ENCODE data around the gene INO80C. TPM values are rescaled to one million over a fixed set of nuclear protein-coding genes. Genes with fewer than 3 reads are reported as not detected.

The INO80C gene
- total RNA-seq, 1 donor from 2014 or later, result 31.6 TPM

DNA sequence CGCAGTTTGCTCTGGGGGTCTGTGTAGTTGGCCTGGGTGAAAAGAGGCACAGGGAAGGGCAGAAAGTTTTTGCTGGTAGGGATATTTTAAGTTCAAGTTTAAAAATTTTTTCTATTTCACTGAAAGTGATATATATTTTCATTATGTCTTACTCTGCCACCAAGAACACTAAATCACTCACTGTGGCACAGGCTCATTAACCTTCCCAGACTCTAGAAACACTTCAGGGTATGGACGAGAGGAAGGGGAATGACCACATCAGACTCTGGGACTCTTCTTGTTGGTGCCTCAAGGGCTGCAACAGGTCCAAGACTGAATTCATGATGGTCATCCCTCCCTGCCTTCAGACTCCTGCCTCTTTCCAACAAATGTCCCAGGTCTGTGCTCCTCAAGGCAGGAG is 29.0 kb downstream of the INO80C start:
- TF ChIP-seq CTCF (IDR thresholded peaks at IDR 0.05; ENCODE audit: unreplicated experiment), result no peak
- Mint-ChIP-seq H3K4me1 (ENCODE audit: low read depth) (peaks cover 7% of the 10 kb centered on the region), H3K4me3 (ENCODE audit: low read depth) (no peak overlapping the region), H3K9me3 (ENCODE audit: low read depth) (no peaks in the 10 kb centered on the region), H3K36me3 (ENCODE audit: insufficient read depth) (peaks cover 18% of the 10 kb centered on the region), H3K27ac (no peak overlapping the region), H3K27me3 (no peaks in the 10 kb centered on the region)
- DNase-seq (ENCODE audit: low spot score, unreplicated experiment), result no peak

- H3K4me3 Mint-ChIP-seq (ENCODE audit: low read depth), result no peak overlapping the region
- no peak for TF ChIP-seq CTCF (IDR thresholded peaks at IDR 0.05; ENCODE audit: unreplicated experiment)
- DNase-seq (ENCODE audit: low spot score, unreplicated experiment), result no peak
- H3K27me3 Mint-ChIP-seq, result no peaks in the 10 kb centered on the region
- no peak overlapping the region for H3K27ac Mint-ChIP-seq
- H3K36me3 Mint-ChIP-seq (ENCODE audit: insufficient read depth), result peaks cover 14% of the 10 kb centered on the region
- no peaks in the 10 kb centered on the region for H3K9me3 Mint-ChIP-seq (ENCODE audit: low read depth)
- peaks cover 7% of the 10 kb centered on the region for H3K4me1 Mint-ChIP-seq (ENCODE audit: low read depth)
Observed at GRCh38 chr18:35467624-35468016, 30.1 kb downstream of the INO80C start.

- Mint-ChIP-seq H3K27me3 (no peaks in the 10 kb centered on the region), H3K27ac (no peak overlapping the region), H3K9me3 (ENCODE audit: low read depth) (no peaks in the 10 kb centered on the region), H3K4me1 (ENCODE audit: low read depth) (peaks cover 8% of the 10 kb centered on the region), H3K36me3 (ENCODE audit: insufficient read depth) (peaks cover 8% of the 10 kb centered on the region), H3K4me3 (ENCODE audit: low read depth) (no peak overlapping the region)
- DNase-seq (ENCODE audit: low spot score, unreplicated experiment), result no peak
- TF ChIP-seq CTCF (IDR thresholded peaks at IDR 0.05; ENCODE audit: unreplicated experiment), result no peak
Observed at GRCh38 chr18:35466815-35467623, 30.7 kb downstream of the INO80C start.

DNA sequence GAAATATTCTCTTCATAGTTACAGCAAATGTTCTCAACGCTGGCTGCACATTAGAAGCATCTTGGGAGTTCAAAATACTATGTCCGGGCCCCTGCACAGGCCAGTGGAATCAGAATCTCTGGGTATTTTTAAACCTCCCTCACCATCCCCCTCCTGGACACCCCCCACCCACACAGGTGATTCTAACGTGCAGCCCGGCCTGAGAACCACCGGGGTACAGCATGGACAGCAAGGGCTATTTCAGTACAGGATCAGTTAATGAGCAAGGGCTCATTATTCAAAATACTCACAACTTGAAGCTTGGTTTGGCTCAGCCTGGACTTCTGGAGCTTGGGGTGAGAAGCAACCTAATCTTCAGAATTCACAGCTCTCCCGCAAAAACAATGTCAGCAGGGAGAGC is 31.4 kb downstream of the INO80C start:
- H3K4me3 Mint-ChIP-seq (ENCODE audit: low read depth), result no peak overlapping the region
- H3K4me1 Mint-ChIP-seq (ENCODE audit: low read depth), result peaks cover 8% of the 10 kb centered on the region
- H3K27me3 Mint-ChIP-seq, result no peaks in the 10 kb centered on the region
- TF ChIP-seq CTCF (IDR thresholded peaks at IDR 0.05; ENCODE audit: unreplicated experiment), result no peak
- H3K27ac Mint-ChIP-seq, result no peak overlapping the region
- H3K36me3 Mint-ChIP-seq (ENCODE audit: insufficient read depth), result peaks cover 8% of the 10 kb centered on the region
- H3K9me3 Mint-ChIP-seq (ENCODE audit: low read depth), result no peaks in the 10 kb centered on the region
- no peak for DNase-seq (ENCODE audit: low spot score, unreplicated experiment)

DNA sequence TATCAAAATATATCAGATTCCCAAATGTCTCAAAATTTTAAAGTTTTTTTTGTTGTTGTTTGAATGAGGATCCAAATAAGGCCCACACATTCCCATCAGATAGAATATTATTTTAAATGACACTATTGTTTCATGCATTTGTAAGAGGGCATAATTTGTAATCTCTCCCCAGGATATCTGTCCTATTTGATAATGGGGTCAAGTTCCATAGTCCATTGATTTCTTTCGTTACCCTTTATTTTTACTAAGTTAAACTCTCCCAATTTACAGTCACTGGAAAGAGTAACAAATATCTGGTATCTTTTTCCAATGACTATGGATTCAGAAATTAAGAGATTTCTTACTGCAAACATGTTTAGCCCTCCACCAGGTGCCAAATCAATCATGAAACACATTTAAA is 32.4 kb downstream of the INO80C start:
- Mint-ChIP-seq H3K4me3 (ENCODE audit: low read depth) (no peak overlapping the region), H3K27ac (no peak overlapping the region), H3K36me3 (ENCODE audit: insufficient read depth) (peaks cover 8% of the 10 kb centered on the region), H3K9me3 (ENCODE audit: low read depth) (no peaks in the 10 kb centered on the region), H3K27me3 (no peaks in the 10 kb centered on the region), H3K4me1 (ENCODE audit: low read depth) (peaks cover 8% of the 10 kb centered on the region)
- DNase-seq (ENCODE audit: low spot score, unreplicated experiment), result no peak
- no peak for TF ChIP-seq CTCF (IDR thresholded peaks at IDR 0.05; ENCODE audit: unreplicated experiment)

Measured in progenitor cell of endocrine pancreas (in vitro differentiated cells).